ENCODE measurements around the gene ATP8B4. TPM values are rescaled to one million over a fixed set of nuclear protein-coding genes. Genes with fewer than 3 reads are reported as not detected.
A peak's percentile ranks its signal among the peaks of the same experiment; 100 is the strongest.

Gene ATP8B4
- total RNA-seq, 1 experiment from 2014 or later: not detected

DNA sequence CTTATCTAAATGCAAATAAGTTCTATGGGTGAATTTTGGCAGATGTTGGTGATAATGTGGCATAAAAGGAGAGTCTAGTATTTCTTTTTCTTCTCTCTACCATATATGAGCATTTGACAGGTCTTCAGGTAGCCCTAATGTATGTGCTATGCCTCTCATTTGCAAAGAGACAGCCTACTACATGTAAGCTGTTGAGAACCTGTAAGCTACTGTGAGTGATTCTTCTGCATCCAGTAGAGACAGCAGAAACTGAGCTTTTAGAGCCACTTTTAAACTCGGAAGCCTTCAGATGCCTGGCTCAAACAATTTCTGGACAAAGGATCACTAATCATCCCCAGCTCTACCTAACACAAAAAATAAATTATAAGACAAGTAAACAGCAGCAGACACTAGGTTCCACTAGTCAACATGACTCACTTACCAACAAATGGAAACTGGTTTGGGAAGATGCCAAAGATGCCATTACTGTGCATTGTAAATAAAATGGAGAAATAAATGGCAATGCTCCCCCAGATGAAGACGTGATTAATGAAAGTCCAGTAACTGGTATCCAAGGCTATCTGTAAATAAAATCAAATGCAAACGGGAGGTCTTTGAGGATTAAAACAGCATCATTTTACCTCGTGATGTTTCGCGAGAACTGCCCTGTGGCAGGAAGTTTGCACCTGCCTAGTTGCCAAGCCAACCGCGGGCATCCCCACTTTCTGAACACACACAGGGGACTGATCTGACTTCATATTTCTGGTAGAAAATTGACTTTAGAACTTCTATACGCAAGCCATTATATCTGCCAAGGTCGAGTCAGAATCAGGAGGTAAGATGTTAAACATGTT lies 252.9 kb downstream of the ATP8B4 start:
- intact Hi-C loops (cut with micrococcal nuclease; ENCODE audit: unreplicated experiment) (no loop called here), in situ Hi-C loops (cut with HindIII; ENCODE audit: low pct_unique_long_range_greater_than_20kb, low sequenced_read_pairs) (no loop called here)
- no peak for TF ChIP-seq POLR2AphosphoS5 (IDR thresholded peaks at IDR 0.05; ENCODE audit: low read depth, low read length)
- TF ChIP-seq, protein P1, sequence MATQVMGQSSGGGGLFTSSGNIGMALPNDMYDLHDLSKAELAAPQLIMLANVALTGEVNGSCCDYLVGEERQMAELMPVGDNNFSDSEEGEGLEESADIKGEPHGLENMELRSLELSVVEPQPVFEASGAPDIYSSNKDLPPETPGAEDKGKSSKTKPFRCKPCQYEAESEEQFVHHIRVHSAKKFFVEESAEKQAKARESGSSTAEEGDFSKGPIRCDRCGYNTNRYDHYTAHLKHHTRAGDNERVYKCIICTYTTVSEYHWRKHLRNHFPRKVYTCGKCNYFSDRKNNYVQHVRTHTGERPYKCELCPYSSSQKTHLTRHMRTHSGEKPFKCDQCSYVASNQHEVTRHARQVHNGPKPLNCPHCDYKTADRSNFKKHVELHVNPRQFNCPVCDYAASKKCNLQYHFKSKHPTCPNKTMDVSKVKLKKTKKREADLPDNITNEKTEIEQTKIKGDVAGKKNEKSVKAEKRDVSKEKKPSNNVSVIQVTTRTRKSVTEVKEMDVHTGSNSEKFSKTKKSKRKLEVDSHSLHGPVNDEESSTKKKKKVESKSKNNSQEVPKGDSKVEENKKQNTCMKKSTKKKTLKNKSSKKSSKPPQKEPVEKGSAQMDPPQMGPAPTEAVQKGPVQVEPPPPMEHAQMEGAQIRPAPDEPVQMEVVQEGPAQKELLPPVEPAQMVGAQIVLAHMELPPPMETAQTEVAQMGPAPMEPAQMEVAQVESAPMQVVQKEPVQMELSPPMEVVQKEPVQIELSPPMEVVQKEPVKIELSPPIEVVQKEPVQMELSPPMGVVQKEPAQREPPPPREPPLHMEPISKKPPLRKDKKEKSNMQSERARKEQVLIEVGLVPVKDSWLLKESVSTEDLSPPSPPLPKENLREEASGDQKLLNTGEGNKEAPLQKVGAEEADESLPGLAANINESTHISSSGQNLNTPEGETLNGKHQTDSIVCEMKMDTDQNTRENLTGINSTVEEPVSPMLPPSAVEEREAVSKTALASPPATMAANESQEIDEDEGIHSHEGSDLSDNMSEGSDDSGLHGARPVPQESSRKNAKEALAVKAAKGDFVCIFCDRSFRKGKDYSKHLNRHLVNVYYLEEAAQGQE (IDR thresholded peaks at IDR 0.05; ENCODE audit: insufficient read depth in 1 of 2, low read depth in 2 of 2, low read length in 1 of 2): no peak
- TF ChIP-seq, protein P2, sequence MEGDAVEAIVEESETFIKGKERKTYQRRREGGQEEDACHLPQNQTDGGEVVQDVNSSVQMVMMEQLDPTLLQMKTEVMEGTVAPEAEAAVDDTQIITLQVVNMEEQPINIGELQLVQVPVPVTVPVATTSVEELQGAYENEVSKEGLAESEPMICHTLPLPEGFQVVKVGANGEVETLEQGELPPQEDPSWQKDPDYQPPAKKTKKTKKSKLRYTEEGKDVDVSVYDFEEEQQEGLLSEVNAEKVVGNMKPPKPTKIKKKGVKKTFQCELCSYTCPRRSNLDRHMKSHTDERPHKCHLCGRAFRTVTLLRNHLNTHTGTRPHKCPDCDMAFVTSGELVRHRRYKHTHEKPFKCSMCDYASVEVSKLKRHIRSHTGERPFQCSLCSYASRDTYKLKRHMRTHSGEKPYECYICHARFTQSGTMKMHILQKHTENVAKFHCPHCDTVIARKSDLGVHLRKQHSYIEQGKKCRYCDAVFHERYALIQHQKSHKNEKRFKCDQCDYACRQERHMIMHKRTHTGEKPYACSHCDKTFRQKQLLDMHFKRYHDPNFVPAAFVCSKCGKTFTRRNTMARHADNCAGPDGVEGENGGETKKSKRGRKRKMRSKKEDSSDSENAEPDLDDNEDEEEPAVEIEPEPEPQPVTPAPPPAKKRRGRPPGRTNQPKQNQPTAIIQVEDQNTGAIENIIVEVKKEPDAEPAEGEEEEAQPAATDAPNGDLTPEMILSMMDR (IDR thresholded peaks at IDR 0.05): no peak
- no peak for TF ChIP-seq SIN3A (IDR thresholded peaks at IDR 0.05; ENCODE audit: borderline replicate concordance, insufficient read depth, low read depth, low read length)
- no peak for TF ChIP-seq TCF7L2 (IDR thresholded peaks at IDR 0.05; ENCODE audit: low read depth, low read length)
- POLR2A ChIA-PET: no interaction called here
- no peaks in the 10 kb centered on the region for H3K36me3 ChIP-seq (ENCODE audit: control insufficient read depth, insufficient read depth, low read length)
- ATAC-seq (no peak), DNase-seq (ENCODE audit: low read depth, low spot score) (peak; percentile 67)
- no peaks in the 10 kb centered on the region for H3K9me3 ChIP-seq (ENCODE audit: control insufficient read depth, insufficient read depth, low read depth, low read length)
- no peak overlapping the region for H3K27ac ChIP-seq (ENCODE audit: low read length)
- no peaks in the 10 kb centered on the region for H3K27me3 ChIP-seq (ENCODE audit: control insufficient read depth, insufficient read depth, low read length)
- H3K4me1 ChIP-seq (ENCODE audit: control insufficient read depth, insufficient read depth, low read length): no peaks in the 10 kb centered on the region
- no TSS peak for BruUV-seq (replicated peaks)
- no peak overlapping the region for H3K4me3 ChIP-seq (ENCODE audit: low read depth in 2 of 2, low read length in 2 of 2)
- CTCF ChIA-PET: no interaction called here

DNA sequence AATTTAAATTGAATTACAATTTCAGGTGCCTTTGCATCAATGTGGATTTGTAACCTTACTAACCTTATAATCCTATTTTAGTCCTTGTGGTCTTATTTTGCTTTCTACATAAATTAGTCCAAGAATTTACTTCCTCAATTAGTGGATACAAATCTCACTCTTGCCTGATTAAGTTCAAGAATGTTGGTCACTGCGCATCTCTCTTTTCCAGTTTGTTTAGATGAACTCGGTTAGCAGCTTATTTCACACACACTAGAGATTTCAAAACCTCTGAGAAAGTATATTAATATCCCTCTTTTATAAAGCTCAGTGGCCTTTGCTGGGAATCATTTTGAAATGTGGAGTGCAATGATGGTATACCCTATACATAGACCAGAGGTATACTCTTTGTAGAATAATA lies 254.8 kb downstream of the ATP8B4 start:
- intact Hi-C loops (cut with micrococcal nuclease; ENCODE audit: unreplicated experiment): no loop called here
- no TSS peak for BruUV-seq (replicated peaks)
- POLR2A ChIA-PET: no interaction called here
- no peak for DNase-seq (ENCODE audit: low read depth, low spot score)
- Histone ChIP-seq H3K27ac (ENCODE audit: low read length) (no peak overlapping the region), H3K36me3 (ENCODE audit: control insufficient read depth, insufficient read depth, low read length) (no peaks in the 10 kb centered on the region), H3K9me3 (ENCODE audit: control insufficient read depth, insufficient read depth, low read depth, low read length) (no peaks in the 10 kb centered on the region), H3K27me3 (ENCODE audit: control insufficient read depth, insufficient read depth, low read length) (no peaks in the 10 kb centered on the region), H3K4me1 (ENCODE audit: control insufficient read depth, insufficient read depth, low read length) (no peaks in the 10 kb centered on the region), H3K4me3 (ENCODE audit: low read depth in 2 of 2, low read length in 2 of 2) (no peak overlapping the region)
- in situ Hi-C loops (cut with HindIII; ENCODE audit: low pct_unique_long_range_greater_than_20kb, low sequenced_read_pairs): no loop called here
- TF ChIP-seq SIN3A (IDR thresholded peaks at IDR 0.05; ENCODE audit: borderline replicate concordance, insufficient read depth, low read depth, low read length) (no peak), POLR2AphosphoS5 (IDR thresholded peaks at IDR 0.05; ENCODE audit: low read depth, low read length) (no peak), TCF7L2 (IDR thresholded peaks at IDR 0.05; ENCODE audit: low read depth, low read length) (no peak)
- TF ChIP-seq, protein P1 (IDR thresholded peaks at IDR 0.05; ENCODE audit: insufficient read depth in 1 of 2, low read depth in 2 of 2, low read length in 1 of 2): no peak
- TF ChIP-seq, protein P2 (IDR thresholded peaks at IDR 0.05): no peak
- CTCF ChIA-PET: no interaction called here
- no peak for ATAC-seq

Measured in Panc1 (cell line).